GM21576 (cell line): Measurements from ENCODE around the gene AP1M2.
"Not testable (repeated sequence)": the region's sequence is repeated elsewhere in the genome, so short reads cannot be mapped to it uniquely, and the experiment has no call there.

ENCODE experiments used
- ATAC-seq: cut with Tn5 transposase; IDR thresholded peaks from one replicate; pipeline ENCODE4 v1.9.1; 2021; ENCODE audit warnings: mild to moderate bottlenecking, moderate library complexity; ENCODE audit not compliant: unreplicated experiment

AP1M2 gene

GRCh38 chr19:10543059-10543419 is 44.1 kb downstream of the AP1M2 start:
- no peak for ATAC-seq

GRCh38 chr19:10539016-10539415 is 48.1 kb downstream of the AP1M2 start:
- not testable (repeated sequence) for ATAC-seq

- ATAC-seq: no peak
Measured at GRCh38 chr19:10538204-10538983, 48.7 kb downstream of the AP1M2 start.

GRCh38 chr19:10537668-10538067 is 49.4 kb downstream of the AP1M2 start:
- no peak for ATAC-seq

- no peak for ATAC-seq
Measured at GRCh38 chr19:10535613-10536012, 51.5 kb downstream of the AP1M2 start.

GRCh38 chr19:10533646-10534386 is 53.3 kb downstream of the AP1M2 start:
- no peak for ATAC-seq

GRCh38 chr19:10532457-10532856 is 54.7 kb downstream of the AP1M2 start:
- no peak for ATAC-seq

GRCh38 chr19:10526887-10527286 is 60.2 kb downstream of the AP1M2 start:
- not testable (repeated sequence) for ATAC-seq

- no peak for ATAC-seq
Measured at GRCh38 chr19:10525636-10526035, 61.5 kb downstream of the AP1M2 start.

GRCh38 chr19:10523135-10523636 is 63.9 kb downstream of the AP1M2 start:
- ATAC-seq: no peak
